Measurements from ENCODE around the gene IMP4. TPM values are rescaled to one million over a fixed set of nuclear protein-coding genes. Genes with fewer than 3 reads are reported as not detected.

IMP4 gene
- polyA plus RNA-seq, 1 of the 3 experiments (the other 2 are of a cell fraction): 252 TPM

DNA sequence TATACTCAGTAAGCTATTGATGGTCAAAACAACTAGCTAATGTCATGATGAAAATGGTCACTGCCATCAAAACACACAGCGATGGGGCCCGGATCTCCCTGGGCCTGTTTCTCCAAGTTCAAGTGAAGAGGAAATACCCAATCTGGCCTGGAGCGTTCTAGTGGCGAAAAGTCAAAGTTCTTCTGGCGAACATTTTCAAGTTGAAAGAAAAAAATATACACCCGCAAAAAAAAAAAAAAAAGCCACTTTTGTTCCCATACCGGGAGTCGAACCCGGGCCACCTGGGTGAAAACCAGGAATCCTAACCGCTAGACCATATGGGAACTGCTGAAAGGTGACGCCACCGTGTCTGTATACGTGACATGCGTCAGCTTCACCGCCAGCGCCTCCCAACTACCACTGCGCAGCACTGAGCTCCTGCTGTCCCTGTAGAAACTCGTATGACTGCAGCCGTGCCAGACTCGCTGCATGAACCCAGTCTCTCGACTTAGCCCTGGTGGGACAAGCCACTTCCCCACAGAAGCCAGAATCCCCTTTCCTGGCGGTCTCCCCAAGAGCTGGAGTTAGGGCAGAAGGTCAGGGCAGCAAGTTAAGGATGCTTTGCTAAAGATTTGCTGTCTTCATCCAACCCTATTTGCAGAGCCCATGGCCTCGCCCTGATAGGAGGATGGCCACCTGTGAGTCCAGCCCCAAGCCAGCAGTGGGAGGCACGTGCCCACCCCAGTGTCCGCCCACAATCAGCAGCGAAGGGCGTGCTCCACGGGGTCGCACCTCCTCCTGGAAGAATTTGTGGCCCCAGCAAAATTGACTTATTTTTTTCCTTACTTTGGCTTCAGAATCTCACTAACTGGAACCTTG, 5.6 kb upstream of the IMP4 start (continued):
- TF ChIP-seq TAF1 (IDR thresholded peaks at IDR 0.05; ENCODE audit: borderline replicate concordance, low read depth, low read length) (no peak; the same call in 1 of the 2 replicates), RXRA (IDR thresholded peaks at IDR 0.05; ENCODE audit: borderline replicate concordance, low read depth) (no peak), POLR2AphosphoS5 (IDR thresholded peaks at IDR 0.05; ENCODE audit: low read depth, low read length) (no peak), RFX5 (IDR thresholded peaks at IDR 0.05; ENCODE audit: low read length) (no peak), FOXM1 (IDR thresholded peaks at IDR 0.05; ENCODE audit: low read depth) (no peak), JUND (IDR thresholded peaks at IDR 0.05) (no peak), FOSL2 (IDR thresholded peaks at IDR 0.05; ENCODE audit: borderline replicate concordance, low read depth) (peak; percentile 61), MEF2A (IDR thresholded peaks at IDR 0.05; ENCODE audit: borderline replicate concordance, low read depth) (no peak), NRF1 (IDR thresholded peaks at IDR 0.05; ENCODE audit: low read depth, low read length) (peak; percentile 37; the same call in 1 of the 2 replicates), TCF12 (IDR thresholded peaks at IDR 0.05) (0 out of 2 replicates have a peak, but pooled peaks have one; percentile 10)
- TF ChIP-seq, protein P1, sequence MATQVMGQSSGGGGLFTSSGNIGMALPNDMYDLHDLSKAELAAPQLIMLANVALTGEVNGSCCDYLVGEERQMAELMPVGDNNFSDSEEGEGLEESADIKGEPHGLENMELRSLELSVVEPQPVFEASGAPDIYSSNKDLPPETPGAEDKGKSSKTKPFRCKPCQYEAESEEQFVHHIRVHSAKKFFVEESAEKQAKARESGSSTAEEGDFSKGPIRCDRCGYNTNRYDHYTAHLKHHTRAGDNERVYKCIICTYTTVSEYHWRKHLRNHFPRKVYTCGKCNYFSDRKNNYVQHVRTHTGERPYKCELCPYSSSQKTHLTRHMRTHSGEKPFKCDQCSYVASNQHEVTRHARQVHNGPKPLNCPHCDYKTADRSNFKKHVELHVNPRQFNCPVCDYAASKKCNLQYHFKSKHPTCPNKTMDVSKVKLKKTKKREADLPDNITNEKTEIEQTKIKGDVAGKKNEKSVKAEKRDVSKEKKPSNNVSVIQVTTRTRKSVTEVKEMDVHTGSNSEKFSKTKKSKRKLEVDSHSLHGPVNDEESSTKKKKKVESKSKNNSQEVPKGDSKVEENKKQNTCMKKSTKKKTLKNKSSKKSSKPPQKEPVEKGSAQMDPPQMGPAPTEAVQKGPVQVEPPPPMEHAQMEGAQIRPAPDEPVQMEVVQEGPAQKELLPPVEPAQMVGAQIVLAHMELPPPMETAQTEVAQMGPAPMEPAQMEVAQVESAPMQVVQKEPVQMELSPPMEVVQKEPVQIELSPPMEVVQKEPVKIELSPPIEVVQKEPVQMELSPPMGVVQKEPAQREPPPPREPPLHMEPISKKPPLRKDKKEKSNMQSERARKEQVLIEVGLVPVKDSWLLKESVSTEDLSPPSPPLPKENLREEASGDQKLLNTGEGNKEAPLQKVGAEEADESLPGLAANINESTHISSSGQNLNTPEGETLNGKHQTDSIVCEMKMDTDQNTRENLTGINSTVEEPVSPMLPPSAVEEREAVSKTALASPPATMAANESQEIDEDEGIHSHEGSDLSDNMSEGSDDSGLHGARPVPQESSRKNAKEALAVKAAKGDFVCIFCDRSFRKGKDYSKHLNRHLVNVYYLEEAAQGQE (IDR thresholded peaks at IDR 0.05; ENCODE audit: low read depth, low read length): no peak

DNA sequence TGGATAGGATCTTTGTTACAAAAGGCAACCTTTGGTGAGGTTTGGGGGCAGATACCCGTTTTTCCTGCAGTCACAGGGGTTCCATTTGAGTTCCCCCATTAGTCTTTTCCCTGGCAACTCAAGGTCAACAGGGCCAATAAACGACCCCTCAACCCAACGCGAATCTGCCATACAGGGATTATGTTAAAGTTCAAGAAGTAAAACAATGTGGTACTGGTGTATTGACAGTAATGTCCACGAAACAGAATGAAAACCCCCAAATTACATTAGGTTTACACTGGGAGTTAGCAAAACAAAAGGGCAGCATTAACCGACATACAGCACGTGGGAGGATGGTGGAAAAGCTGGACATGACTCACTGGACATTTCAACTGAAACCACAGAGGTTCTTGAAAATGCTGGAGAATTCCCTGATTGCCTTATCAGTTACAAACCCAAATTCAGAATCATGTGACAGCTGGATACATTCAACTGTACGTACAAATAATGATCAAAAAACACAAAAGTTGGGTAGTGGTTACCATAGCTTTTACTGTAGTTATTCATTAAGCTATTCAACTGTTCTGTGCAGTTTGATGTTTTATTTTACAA, 4.9 kb upstream of the IMP4 start:
- WGBS (ENCODE audit: low lambda C conversion rate): 43% methylated on average over 8 of the region's 8 CpGs
- no peaks in the 10 kb centered on the region for H3K9me2 ChIP-seq
- ChIA-PET CTCF (interaction anchor here (0.8 to 7.6 kb wide), 4 partner anchors 18 to 408 kb away, joined by 4 to 113 read pairs (median 4); partner anchors contain the start of genes MZT2B, PTPN18 and SMPD4), POLR2A (no interaction called here)
- peaks cover 7 to 18% of the 10 kb centered on the region in 2 experiments; a peak in 3 of 4 replicates for H3K4me1 ChIP-seq (ENCODE audit: control insufficient read depth in 1 of 2, insufficient read depth in 2 of 2, low read depth in 1 of 2, low read length in 1 of 2)
- H3K36me3 ChIP-seq (replicated peaks in 1 of 2; ENCODE audit: control insufficient read depth in 1 of 2, insufficient read depth in 2 of 2, low read length in 1 of 2): peaks cover 3 to 13% of the 10 kb centered on the region in 2 experiments
- H3K4me2 ChIP-seq: peak overlapping the region; percentile 74
- 0 out of 2 replicates have a peak overlapping the region, but pooled peaks have one; percentile 75 for H2AFZ ChIP-seq (ENCODE audit: low read depth)
- H3K27me3 ChIP-seq (ENCODE audit: insufficient read depth): no peaks in the 10 kb centered on the region
- DNase-seq: no peak
- H3K9me3 ChIP-seq: no peaks in the 10 kb centered on the region
- H3F3A ChIP-seq (replicated peaks; ENCODE audit: insufficient read depth): peaks cover 17% of the 10 kb centered on the region
- peak overlapping the region; percentile 58 to 64 for H3K4me3 ChIP-seq (ENCODE audit: low read depth in 2 of 2, low read length in 1 of 2)
- H3K9ac ChIP-seq: 0 out of 2 replicates have a peak overlapping the region, but pooled peaks have one; percentile 5
- H4K20me1 ChIP-seq (ENCODE audit: insufficient read depth): no peaks in the 10 kb centered on the region
- TF ChIP-seq, protein P2, sequence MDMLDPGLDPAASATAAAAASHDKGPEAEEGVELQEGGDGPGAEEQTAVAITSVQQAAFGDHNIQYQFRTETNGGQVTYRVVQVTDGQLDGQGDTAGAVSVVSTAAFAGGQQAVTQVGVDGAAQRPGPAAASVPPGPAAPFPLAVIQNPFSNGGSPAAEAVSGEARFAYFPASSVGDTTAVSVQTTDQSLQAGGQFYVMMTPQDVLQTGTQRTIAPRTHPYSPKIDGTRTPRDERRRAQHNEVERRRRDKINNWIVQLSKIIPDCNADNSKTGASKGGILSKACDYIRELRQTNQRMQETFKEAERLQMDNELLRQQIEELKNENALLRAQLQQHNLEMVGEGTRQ (IDR thresholded peaks at IDR 0.05; ENCODE audit: borderline replicate concordance, low read depth, low read length): no peak
- TF ChIP-seq SMC3 (IDR thresholded peaks at IDR 0.05; ENCODE audit: low read depth, low read length): no peak
- no peak for TF ChIP-seq YY1 (IDR thresholded peaks at IDR 0.05; ENCODE audit: low read depth)
- TF ChIP-seq NFIC (IDR thresholded peaks at IDR 0.05; ENCODE audit: borderline replicate concordance): no peak
- no peak for TF ChIP-seq RFX5 (IDR thresholded peaks at IDR 0.05; ENCODE audit: low read length)
- peak; percentile 11; the same call in 1 of the 2 replicates for TF ChIP-seq FOSL2 (IDR thresholded peaks at IDR 0.05; ENCODE audit: borderline replicate concordance, low read depth)
- no peak for TF ChIP-seq SIN3A (IDR thresholded peaks at IDR 0.05; ENCODE audit: borderline replicate concordance, low read depth, low read length)
- TF ChIP-seq MXI1 (IDR thresholded peaks at IDR 0.05; ENCODE audit: low read depth, low read length): no peak
- TF ChIP-seq, protein P3, sequence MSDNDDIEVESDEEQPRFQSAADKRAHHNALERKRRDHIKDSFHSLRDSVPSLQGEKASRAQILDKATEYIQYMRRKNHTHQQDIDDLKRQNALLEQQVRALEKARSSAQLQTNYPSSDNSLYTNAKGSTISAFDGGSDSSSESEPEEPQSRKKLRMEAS (IDR thresholded peaks at IDR 0.05; ENCODE audit: low read depth): peak; percentile 22; the same call in 1 of the 2 replicates
- H3K27ac ChIP-seq (ENCODE audit: low read depth in 2 of 2, low read length in 1 of 2): peak overlapping the region; percentile 42 to 81
- H3K79me2 ChIP-seq (ENCODE audit: insufficient read depth): no peaks in the 10 kb centered on the region; the same call in 1 of the 2 replicates

Data from SK-N-SH (cell line).